HG03565 (cell line): ENCODE results near the gene PARP15.
"Not testable (repeated sequence)": the region's sequence is repeated elsewhere in the genome, so short reads cannot be mapped to it uniquely, and the experiment has no call there.

Experiments
- ATAC-seq: cut with Tn5 transposase; IDR thresholded peaks from one replicate; pipeline ENCODE4 v1.9.1; 2021; ENCODE audit warnings: mild to moderate bottlenecking, moderate library complexity; ENCODE audit not compliant: unreplicated experiment

The PARP15 gene

GRCh38 chr3:122615303-122615702, 37.9 kb downstream of the PARP15 start:
- no peak for ATAC-seq

GRCh38 chr3:122618614-122619013, 41.2 kb downstream of the PARP15 start:
- ATAC-seq: no peak

- ATAC-seq: no peak
Observed at GRCh38 chr3:122619040-122619439, 41.6 kb downstream of the PARP15 start.

GRCh38 chr3:122620399-122620798, 42.9 kb downstream of the PARP15 start:
- no peak for ATAC-seq

GRCh38 chr3:122621112-122621511, 43.7 kb downstream of the PARP15 start:
- no peak for ATAC-seq

GRCh38 chr3:122623031-122623829, 45.8 kb downstream of the PARP15 start:
- no peak for ATAC-seq

GRCh38 chr3:122626515-122627180, 49.2 kb downstream of the PARP15 start:
- no peak for ATAC-seq

- ATAC-seq: no peak
Observed at GRCh38 chr3:122627301-122627700, 49.9 kb downstream of the PARP15 start.

- ATAC-seq: no peak
Observed at GRCh38 chr3:122628567-122628966, 51.1 kb downstream of the PARP15 start.

- no peak for ATAC-seq
Observed at GRCh38 chr3:122629763-122630162, 52.3 kb downstream of the PARP15 start.

GRCh38 chr3:122635789-122636188, 58.3 kb downstream of the PARP15 start:
- ATAC-seq: no peak

GRCh38 chr3:122636697-122637096, 59.2 kb downstream of the PARP15 start:
- ATAC-seq: no peak

GRCh38 chr3:122640437-122640999, 63.1 kb downstream of the PARP15 start:
- no peak for ATAC-seq

- ATAC-seq: peak; percentile 54
Observed at GRCh38 chr3:122642935-122643334, 65.5 kb downstream of the PARP15 start.

GRCh38 chr3:122646146-122646988, 68.9 kb downstream of the PARP15 start:
- ATAC-seq: no peak

GRCh38 chr3:122651233-122651907, 73.9 kb downstream of the PARP15 start:
- not testable (repeated sequence) for ATAC-seq

GRCh38 chr3:122651962-122652361, 74.5 kb downstream of the PARP15 start:
- not testable (repeated sequence) for ATAC-seq

GRCh38 chr3:122658336-122658735, 80.9 kb downstream of the PARP15 start:
- not testable (repeated sequence) for ATAC-seq

- no peak for ATAC-seq
Observed at GRCh38 chr3:122660297-122660974, 83.0 kb downstream of the PARP15 start.

- ATAC-seq: no peak
Observed at GRCh38 chr3:122661633-122662032, 84.2 kb downstream of the PARP15 start.
